Measurements from ENCODE around the gene SNRPB2. TPM values are rescaled to one million over a fixed set of nuclear protein-coding genes. Genes with fewer than 3 reads are reported as not detected.

SNRPB2 gene
- polyA plus RNA-seq, 6 donors from 2014 or later, result 67.5 to 91.1 (median 84.3) TPM

DNA sequence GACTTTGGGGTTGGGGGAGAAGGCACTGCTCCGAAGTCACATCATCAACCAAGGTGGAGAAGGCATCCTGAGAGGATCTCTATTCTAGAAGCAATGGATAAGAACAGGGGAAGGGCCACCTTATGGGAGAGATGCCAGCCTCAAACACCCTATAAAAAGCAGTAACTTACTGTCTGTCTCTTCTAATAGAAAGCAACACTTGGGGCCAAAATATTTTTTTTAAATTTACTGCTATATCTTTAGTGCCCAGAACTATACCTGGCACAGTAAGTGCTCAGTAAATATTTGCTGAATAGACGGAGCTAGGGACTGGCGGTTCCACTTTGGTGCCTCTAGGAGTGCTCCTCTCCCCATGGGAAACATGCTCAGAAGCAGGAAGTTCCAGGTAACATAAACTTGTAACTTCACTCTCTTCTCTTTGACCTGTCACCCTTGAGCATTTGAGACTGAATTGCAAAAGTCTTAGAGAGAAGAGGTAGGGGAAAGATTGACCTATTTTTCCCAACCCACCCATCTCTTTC, 17.5 kb downstream of the SNRPB2 start:
- H3K27me3 Mint-ChIP-seq, result peaks cover 15 to 20% (median 20%) of the 10 kb centered on the region in 3 donors
- peaks cover 0 to 4% of the 10 kb centered on the region in 2 donors for H3K36me3 Mint-ChIP-seq
- DNase-seq (no peak), ATAC-seq (ENCODE audit: low read depth in 2 of 2) (no peak)
- no peaks in the 10 kb centered on the region for H3K9me3 Mint-ChIP-seq
- H3K4me1 Mint-ChIP-seq, result no peaks in the 10 kb centered on the region
- no peak overlapping the region for H3K4me3 Mint-ChIP-seq
- H3K27ac Mint-ChIP-seq, result no peak overlapping the region

DNA sequence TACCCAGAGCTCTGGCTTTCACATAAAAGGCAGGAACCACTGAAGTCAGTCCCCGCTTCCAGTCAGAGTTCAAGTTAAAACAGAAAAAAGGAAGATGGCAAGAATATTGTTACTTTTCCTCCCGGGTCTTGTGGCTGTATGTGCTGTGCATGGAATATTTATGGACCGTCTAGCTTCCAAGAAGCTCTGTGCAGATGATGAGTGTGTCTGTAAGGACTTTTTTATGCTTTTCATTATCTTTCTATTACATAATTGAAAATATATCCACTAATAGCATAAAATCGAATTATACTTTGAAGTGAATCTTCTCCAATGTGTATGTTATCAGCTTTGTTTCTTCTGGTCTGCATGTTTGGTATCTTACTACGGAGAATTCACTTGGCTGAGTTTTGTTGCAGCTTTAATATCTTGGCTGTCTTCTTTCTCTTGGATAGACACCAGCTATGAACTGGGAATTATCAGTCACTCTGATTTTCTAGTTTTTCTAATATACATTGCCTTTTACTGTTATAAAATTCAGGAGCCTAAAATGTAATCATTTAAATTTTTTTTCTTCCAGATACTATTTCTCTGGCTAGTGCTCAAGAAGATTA, 18.6 kb downstream of the SNRPB2 start, which contains the start of gene OTOR:
OTOR (plus strand) TSS at position 51 of the 593 bp plus-strand sequence; CDS start at position 95, 44 bp downstream.
- no peak within 1 kb of the TSS for H3K4me3 Mint-ChIP-seq
- H3K36me3 Mint-ChIP-seq, result no peaks in the 10 kb centered on the region
- no peak for DNase-seq
- H3K27me3 Mint-ChIP-seq, result peaks cover 15 to 26% (median 21%) of the 10 kb centered on the region in 3 donors
- H3K9me3 Mint-ChIP-seq, result no peaks in the 10 kb centered on the region
- no peak within 1 kb of the TSS for H3K27ac Mint-ChIP-seq
- ATAC-seq (ENCODE audit: low read depth in 2 of 2), result no peak
- H3K4me1 Mint-ChIP-seq, result no peaks in the 10 kb centered on the region

DNA sequence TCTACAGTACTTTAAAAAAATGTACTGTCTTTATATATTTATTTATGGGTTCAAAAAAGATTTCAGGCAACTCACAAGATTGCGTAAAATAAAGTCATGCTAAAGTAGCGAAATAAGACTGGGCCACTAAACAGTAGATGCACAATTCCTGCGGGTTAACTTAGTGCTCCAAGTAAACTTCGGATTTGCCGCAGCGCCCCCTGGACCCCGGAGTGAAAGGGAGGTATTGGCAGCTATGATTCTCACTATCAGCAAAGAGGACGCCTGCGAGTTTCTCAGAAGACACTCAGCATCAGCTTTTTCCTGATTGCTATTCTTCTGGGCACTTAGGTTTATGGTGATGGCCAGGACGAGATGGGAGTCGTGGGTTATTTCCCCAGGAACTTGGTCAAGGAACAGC, 19.7 kb downstream of the SNRPB2 start:
- Mint-ChIP-seq H3K27ac (no peak overlapping the region), H3K4me3 (no peak overlapping the region), H3K4me1 (no peaks in the 10 kb centered on the region), H3K36me3 (no peaks in the 10 kb centered on the region), H3K9me3 (peaks cover 0 to under 1% (median 0%) of the 10 kb centered on the region in 7 donors), H3K27me3 (peaks cover 15 to 34% (median 32%) of the 10 kb centered on the region in 3 donors)
- ATAC-seq (ENCODE audit: low read depth in 2 of 2) (no peak), DNase-seq (no peak)

DNA sequence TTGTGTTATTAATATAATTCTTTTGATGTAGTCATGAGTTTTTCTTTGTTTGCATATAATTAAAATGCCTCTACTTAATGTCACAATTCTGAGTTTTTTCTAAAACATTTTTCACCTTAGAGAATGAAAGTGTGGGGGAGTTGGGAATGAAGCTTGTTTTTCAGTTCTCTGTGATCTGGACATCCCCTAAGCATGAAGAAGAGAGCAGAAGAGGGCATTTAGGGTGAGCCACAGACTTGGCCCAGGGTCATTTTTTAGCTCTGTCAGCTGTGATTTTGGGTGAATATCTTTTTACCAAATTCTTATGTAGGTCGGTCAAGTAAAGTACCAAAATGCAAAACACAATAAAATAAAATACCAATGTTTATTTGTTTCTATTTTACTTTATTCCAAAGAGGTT, 22.3 kb downstream of the SNRPB2 start:
- peaks cover 21 to 49% (median 40%) of the 10 kb centered on the region in 3 donors for H3K27me3 Mint-ChIP-seq

GRCh38 chr20:16752901-16753300, 23.1 kb downstream of the SNRPB2 start:
- H3K4me3 Mint-ChIP-seq, result no peak overlapping the region
- ATAC-seq (ENCODE audit: low read depth in 2 of 2), result no peak
- peaks cover 19 to 53% (median 43%) of the 10 kb centered on the region in 3 donors for H3K27me3 Mint-ChIP-seq
- peaks cover 0 to 8% of the 10 kb centered on the region in 2 donors for H3K36me3 Mint-ChIP-seq
- no peak for DNase-seq
- no peaks in the 10 kb centered on the region for H3K4me1 Mint-ChIP-seq
- H3K27ac Mint-ChIP-seq, result no peak overlapping the region
- peaks cover 2 to 17% (median 10%) of the 10 kb centered on the region in 7 donors for H3K9me3 Mint-ChIP-seq

More for the DNA sequence above, 22.3 kb downstream of the SNRPB2 start:
- ATAC-seq (ENCODE audit: low read depth in 2 of 2), result no peak
- DNase-seq, result no peak
- H3K4me3 Mint-ChIP-seq, result no peak overlapping the region
- H3K9me3 Mint-ChIP-seq, result peaks cover 2 to 17% (median 10%) of the 10 kb centered on the region in 7 donors
- H3K4me1 Mint-ChIP-seq, result no peaks in the 10 kb centered on the region
- no peak overlapping the region for H3K27ac Mint-ChIP-seq
- H3K36me3 Mint-ChIP-seq, result peaks cover 0 to 8% of the 10 kb centered on the region in 2 donors

- Mint-ChIP-seq H3K27ac (no peak overlapping the region), H3K9me3 (peaks cover 2 to 17% (median 10%) of the 10 kb centered on the region in 7 donors), H3K4me3 (no peak overlapping the region), H3K4me1 (peaks cover 0 to 4% (median 0%) of the 10 kb centered on the region in 3 donors), H3K27me3 (peaks cover 25 to 44% (median 39%) of the 10 kb centered on the region in 3 donors), H3K36me3 (peaks cover 0 to 8% of the 10 kb centered on the region in 2 donors)
- ATAC-seq (ENCODE audit: low read depth in 2 of 2) (no peak), DNase-seq (no peak)
These were observed 28.8 kb downstream of the SNRPB2 start for GRCh38 chr20:16758454-16759180.

- ATAC-seq (ENCODE audit: low read depth in 2 of 2) (no peak), DNase-seq (no peak)
- H3K27me3 Mint-ChIP-seq, result peaks cover 25 to 44% (median 34%) of the 10 kb centered on the region in 3 donors
- H3K4me1 Mint-ChIP-seq, result peaks cover 0 to 4% (median 0%) of the 10 kb centered on the region in 3 donors
- H3K9me3 Mint-ChIP-seq, result peaks cover 2 to 17% (median 10%) of the 10 kb centered on the region in 7 donors
- no peak overlapping the region for H3K4me3 Mint-ChIP-seq
- H3K36me3 Mint-ChIP-seq, result peaks cover 0 to 8% of the 10 kb centered on the region in 2 donors
- H3K27ac Mint-ChIP-seq, result no peak overlapping the region
These were observed 29.3 kb downstream of the SNRPB2 start for GRCh38 chr20:16759181-16759563.

DNA sequence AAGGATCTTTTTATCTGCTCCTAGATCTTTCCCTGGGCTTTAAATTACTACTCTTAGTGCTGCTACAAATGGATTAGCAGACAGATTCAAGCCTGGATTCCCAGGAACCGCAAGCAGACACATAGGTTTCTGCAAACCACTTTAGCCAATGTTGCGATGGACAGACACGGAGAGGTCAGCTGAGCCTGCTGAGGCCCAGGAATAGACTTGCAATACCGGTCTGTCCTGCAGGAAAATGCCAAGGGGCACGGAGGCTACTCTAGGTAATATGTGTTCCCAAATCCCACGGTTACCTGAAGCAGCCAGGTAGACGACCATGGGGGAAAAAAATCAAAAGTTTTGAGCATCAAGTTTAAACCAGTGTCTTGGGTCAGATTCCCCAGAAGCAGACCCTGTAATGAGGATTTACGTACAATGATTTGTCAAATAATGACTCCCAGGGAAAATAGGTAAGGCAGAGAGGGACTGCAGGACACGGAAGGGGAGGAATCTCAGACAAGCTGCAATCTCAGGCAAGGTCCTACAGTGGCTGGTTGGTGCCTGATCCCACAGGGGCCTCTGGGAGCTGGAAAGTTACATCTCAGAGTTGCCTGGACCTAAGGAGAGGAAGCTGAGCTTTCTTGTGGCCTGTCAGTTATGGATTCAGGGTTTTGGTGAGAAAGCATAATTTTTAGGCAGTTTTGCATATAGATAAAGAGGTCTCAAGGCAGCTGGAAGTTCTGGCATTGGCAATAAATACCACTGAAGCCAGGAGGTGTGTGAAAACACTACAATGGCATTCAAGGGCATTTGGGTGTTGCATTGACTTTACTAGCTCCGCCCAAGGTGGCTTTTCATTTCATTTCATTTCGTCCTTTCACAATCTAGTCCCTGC, 30.8 kb downstream of the SNRPB2 start:
- Mint-ChIP-seq H3K9me3 (peaks cover 2 to 10% (median 7%) of the 10 kb centered on the region in 7 donors), H3K27me3 (peaks cover 22 to 41% (median 35%) of the 10 kb centered on the region in 3 donors), H3K27ac (no peak overlapping the region), H3K4me3 (no peak overlapping the region), H3K4me1 (peaks cover 0 to 4% (median 0%) of the 10 kb centered on the region in 3 donors), H3K36me3 (peaks cover 0 to 8% of the 10 kb centered on the region in 2 donors)
- no peak for DNase-seq
- no peak for ATAC-seq (ENCODE audit: low read depth in 2 of 2)

GRCh38 chr20:16761305-16761829, 31.5 kb downstream of the SNRPB2 start:
- peak; percentile 29 for DNase-seq
- peaks cover 0 to 4% (median 0%) of the 10 kb centered on the region in 3 donors for H3K4me1 Mint-ChIP-seq
- peaks cover 25 to 44% (median 38%) of the 10 kb centered on the region in 3 donors for H3K27me3 Mint-ChIP-seq

GRCh38 chr20:16764560-16764959, 34.7 kb downstream of the SNRPB2 start:
- Mint-ChIP-seq H3K27me3 (peaks cover 34 to 50% (median 36%) of the 10 kb centered on the region in 3 donors), H3K36me3 (no peaks in the 10 kb centered on the region), H3K4me3 (no peak overlapping the region), H3K4me1 (peaks cover 0 to 4% (median 0%) of the 10 kb centered on the region in 3 donors), H3K27ac (no peak overlapping the region), H3K9me3 (peaks cover 0 to 2% (median 0%) of the 10 kb centered on the region in 7 donors)
- no peak for ATAC-seq (ENCODE audit: low read depth in 2 of 2)
- no peak for DNase-seq

More at GRCh38 chr20:16761305-16761829, 31.5 kb downstream of the SNRPB2 start:
- Mint-ChIP-seq H3K9me3 (peaks cover 1 to 4% (median 3%) of the 10 kb centered on the region in 7 donors), H3K4me3 (no peak overlapping the region), H3K36me3 (peaks cover 0 to 4% of the 10 kb centered on the region in 2 donors), H3K27ac (peak overlapping the region in 1 of 6 donors; percentile 17)
- ATAC-seq (ENCODE audit: low read depth in 2 of 2), result peak; percentile 45 to 47

- H3K4me1 Mint-ChIP-seq, result no peaks in the 10 kb centered on the region
- peaks cover 0 to 20% of the 10 kb centered on the region in 2 donors for H3K36me3 Mint-ChIP-seq
- no peak overlapping the region for H3K4me3 Mint-ChIP-seq
- H3K27ac Mint-ChIP-seq, result no peak overlapping the region
- DNase-seq (no peak), ATAC-seq (ENCODE audit: low read depth in 2 of 2) (no peak)
- peaks cover 1 to 23% (median 13%) of the 10 kb centered on the region in 7 donors for H3K9me3 Mint-ChIP-seq
- peaks cover 30 to 38% (median 35%) of the 10 kb centered on the region in 3 donors for H3K27me3 Mint-ChIP-seq
These were observed 41.4 kb downstream of the SNRPB2 start for GRCh38 chr20:16771213-16771612.

DNA sequence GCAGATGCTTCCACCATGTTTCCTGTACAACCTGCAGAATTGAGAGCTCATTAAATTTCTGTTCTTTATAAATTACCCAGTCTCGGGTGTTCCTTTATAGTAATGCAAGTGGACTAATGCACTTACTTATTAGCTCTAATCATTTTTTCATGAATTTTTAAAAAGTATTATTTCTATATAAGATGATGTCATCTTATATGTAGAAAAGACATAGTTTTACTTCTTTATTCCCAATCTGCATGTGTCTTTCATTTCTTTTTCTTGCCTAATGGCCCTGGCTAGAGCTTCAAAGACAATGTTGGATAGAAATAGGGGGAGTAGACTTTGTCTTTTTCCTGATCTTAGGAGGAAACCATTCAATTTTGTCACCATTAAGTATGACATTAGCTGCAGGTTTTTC, 46.1 kb downstream of the SNRPB2 start:
- peaks cover 6 to 36% (median 16%) of the 10 kb centered on the region in 7 donors for H3K9me3 Mint-ChIP-seq
- no peaks in the 10 kb centered on the region for H3K4me1 Mint-ChIP-seq
- peaks cover 24 to 28% (median 25%) of the 10 kb centered on the region in 3 donors for H3K27me3 Mint-ChIP-seq
- H3K27ac Mint-ChIP-seq, result no peak overlapping the region
- ATAC-seq (ENCODE audit: low read depth in 2 of 2) (no peak), DNase-seq (no peak)
- peaks cover 3 to 20% of the 10 kb centered on the region in 2 donors for H3K36me3 Mint-ChIP-seq
- no peak overlapping the region for H3K4me3 Mint-ChIP-seq
